Neural crest cell (in vitro differentiated cells): ENCODE data around the gene MMP12. TPM values are rescaled to one million over a fixed set of nuclear protein-coding genes. Genes with fewer than 3 reads are reported as not detected.

Experiments
- DNase-seq: peaks from one replicate; pipeline ENCODE4 v3.0.0; 2021; ENCODE audit warnings: low read depth, mixed read lengths, low spot score
- H3K27ac Mint-ChIP-seq: one replicate; pipeline ENCODE4 v1.8.0; 2021; ENCODE audit warnings: mild to moderate bottlenecking, mixed read lengths; ENCODE audit not compliant: unreplicated experiment
- H3K27me3 Mint-ChIP-seq: 2 replicates; pipeline ENCODE4 v1.8.0; 2021; ENCODE audit warnings: low read depth, mild to moderate bottlenecking, mixed read lengths
- H3K36me3 Mint-ChIP-seq: 2 replicates; pipeline ENCODE4 v1.8.0; 2021; ENCODE audit warnings: low read depth, mild to moderate bottlenecking, mixed read lengths
- H3K4me1 Mint-ChIP-seq: 2 replicates; pipeline ENCODE4 v1.8.0; 2021; ENCODE audit warnings: mixed read lengths
- H3K4me3 Mint-ChIP-seq: one replicate; pipeline ENCODE4 v1.8.0; 2021; ENCODE audit warnings: mild to moderate bottlenecking, mixed read lengths
- H3K9me3 Mint-ChIP-seq: 2 replicates; pipeline ENCODE4 v1.8.0; 2021; ENCODE audit warnings: mixed read lengths
- CTCF ChIP-seq: fragments of 200-600 bp; sonication (generic); conservative IDR thresholded peaks from 2 replicates; pipeline ENCODE4 v1.5.0; 2021; ENCODE audit warnings: antibody characterized with exemption, mild to moderate bottlenecking
- total RNA-seq: library from RNA; stranded (reverse); gene quantifications from 2 replicates; pipeline ENCODE4 v1.2.1, GENCODE V29; 2021

Gene MMP12
- total RNA-seq, 1 donor from 2014 or later: not detected

GRCh38 chr11:102813484-102813883 lies 61.3 kb downstream of the MMP12 start:
- no peak overlapping the region for H3K27ac Mint-ChIP-seq
- TF ChIP-seq CTCF: no peak
- H3K36me3 Mint-ChIP-seq: no peaks in the 10 kb centered on the region
- DNase-seq: no peak
- H3K9me3 Mint-ChIP-seq: peaks cover 13% of the 10 kb centered on the region
- no peaks in the 10 kb centered on the region for H3K4me1 Mint-ChIP-seq
- no peak overlapping the region for H3K4me3 Mint-ChIP-seq
- H3K27me3 Mint-ChIP-seq: no peaks in the 10 kb centered on the region

Other genes with a start within 250 kb of the MMP12 start
- gene MMP20, start 249.7 kb downstream of the MMP12 start, total RNA-seq: not detected in 2 replicates
- not detected in 2 replicates for gene MMP27, start 169.2 kb downstream of the MMP12 start, total RNA-seq
- not detected in 2 replicates for gene MMP8, start 150.0 kb downstream of the MMP12 start, total RNA-seq
- gene MMP10, start 94.4 kb downstream of the MMP12 start, total RNA-seq: not detected in 2 replicates
- gene MMP1, start 76.8 kb downstream of the MMP12 start, total RNA-seq: not detected in 2 replicates
- gene MMP3, start 31.4 kb downstream of the MMP12 start, total RNA-seq: not detected in 2 replicates
- not detected in 2 replicates for gene MMP13, start 80.8 kb upstream of the MMP12 start, total RNA-seq
- 38.8 and 39.1 TPM in 2 replicates for gene DCUN1D5, start 217.2 kb upstream of the MMP12 start, total RNA-seq
- 20.4 and 21.8 TPM in 2 replicates for gene DYNC2H1, start 234.4 kb upstream of the MMP12 start, total RNA-seq